ENCODE data around the gene TRIM59. TPM values are rescaled to one million over a fixed set of nuclear protein-coding genes. Genes with fewer than 3 reads are reported as not detected.

The TRIM59 gene
- total RNA-seq: 1 to 10 TPM in 3 of 4 donors, under 1 TPM in 1; 0.57 to 2.5 (median 2.3) TPM

GRCh38 chr3:160449636-160450598 lies at the start of gene TRIM59:
TSS of gene TRIM59 (minus strand) at chr3:160449786. CDS start at chr3:160439183, 10,603 bp downstream.
- TF ChIP-seq CTCF (IDR thresholded peaks at IDR 0.05; ENCODE audit: low read depth): no peak

- no peak for TF ChIP-seq CTCF (IDR thresholded peaks at IDR 0.05; ENCODE audit: low read depth)
Measured at GRCh38 chr3:160498202-160498601, 48.6 kb upstream of the TRIM59 start.

GRCh38 chr3:160490166-160490565 lies 40.6 kb upstream of the TRIM59 start:
- TF ChIP-seq CTCF (IDR thresholded peaks at IDR 0.05; ENCODE audit: low read depth): no peak

- no peak for TF ChIP-seq CTCF (IDR thresholded peaks at IDR 0.05; ENCODE audit: low read depth)
Measured at GRCh38 chr3:160486459-160486869, 36.9 kb upstream of the TRIM59 start.

- TF ChIP-seq CTCF (IDR thresholded peaks at IDR 0.05; ENCODE audit: low read depth): no peak
Measured at GRCh38 chr3:160482796-160483195, 33.2 kb upstream of the TRIM59 start.

- TF ChIP-seq CTCF (IDR thresholded peaks at IDR 0.05; ENCODE audit: low read depth): no peak
Measured at GRCh38 chr3:160481856-160482255, 32.3 kb upstream of the TRIM59 start.

GRCh38 chr3:160480931-160481330 lies 31.3 kb upstream of the TRIM59 start:
- TF ChIP-seq CTCF (IDR thresholded peaks at IDR 0.05; ENCODE audit: low read depth): no peak
